HG02678 (cell line): ENCODE data around the gene EIF3C.
"Not testable (repeated sequence)": the region's sequence is repeated elsewhere in the genome, so short reads cannot be mapped to it uniquely, and the experiment has no call there.

Experiments
- ATAC-seq: cut with Tn5 transposase; IDR thresholded peaks from one replicate; pipeline ENCODE4 v1.9.1; 2021; ENCODE audit warnings: mild to moderate bottlenecking, moderate library complexity; ENCODE audit not compliant: unreplicated experiment

Gene EIF3C, protein sequence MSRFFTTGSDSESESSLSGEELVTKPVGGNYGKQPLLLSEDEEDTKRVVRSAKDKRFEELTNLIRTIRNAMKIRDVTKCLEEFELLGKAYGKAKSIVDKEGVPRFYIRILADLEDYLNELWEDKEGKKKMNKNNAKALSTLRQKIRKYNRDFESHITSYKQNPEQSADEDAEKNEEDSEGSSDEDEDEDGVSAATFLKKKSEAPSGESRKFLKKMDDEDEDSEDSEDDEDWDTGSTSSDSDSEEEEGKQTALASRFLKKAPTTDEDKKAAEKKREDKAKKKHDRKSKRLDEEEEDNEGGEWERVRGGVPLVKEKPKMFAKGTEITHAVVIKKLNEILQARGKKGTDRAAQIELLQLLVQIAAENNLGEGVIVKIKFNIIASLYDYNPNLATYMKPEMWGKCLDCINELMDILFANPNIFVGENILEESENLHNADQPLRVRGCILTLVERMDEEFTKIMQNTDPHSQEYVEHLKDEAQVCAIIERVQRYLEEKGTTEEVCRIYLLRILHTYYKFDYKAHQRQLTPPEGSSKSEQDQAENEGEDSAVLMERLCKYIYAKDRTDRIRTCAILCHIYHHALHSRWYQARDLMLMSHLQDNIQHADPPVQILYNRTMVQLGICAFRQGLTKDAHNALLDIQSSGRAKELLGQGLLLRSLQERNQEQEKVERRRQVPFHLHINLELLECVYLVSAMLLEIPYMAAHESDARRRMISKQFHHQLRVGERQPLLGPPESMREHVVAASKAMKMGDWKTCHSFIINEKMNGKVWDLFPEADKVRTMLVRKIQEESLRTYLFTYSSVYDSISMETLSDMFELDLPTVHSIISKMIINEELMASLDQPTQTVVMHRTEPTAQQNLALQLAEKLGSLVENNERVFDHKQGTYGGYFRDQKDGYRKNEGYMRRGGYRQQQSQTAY

DNA sequence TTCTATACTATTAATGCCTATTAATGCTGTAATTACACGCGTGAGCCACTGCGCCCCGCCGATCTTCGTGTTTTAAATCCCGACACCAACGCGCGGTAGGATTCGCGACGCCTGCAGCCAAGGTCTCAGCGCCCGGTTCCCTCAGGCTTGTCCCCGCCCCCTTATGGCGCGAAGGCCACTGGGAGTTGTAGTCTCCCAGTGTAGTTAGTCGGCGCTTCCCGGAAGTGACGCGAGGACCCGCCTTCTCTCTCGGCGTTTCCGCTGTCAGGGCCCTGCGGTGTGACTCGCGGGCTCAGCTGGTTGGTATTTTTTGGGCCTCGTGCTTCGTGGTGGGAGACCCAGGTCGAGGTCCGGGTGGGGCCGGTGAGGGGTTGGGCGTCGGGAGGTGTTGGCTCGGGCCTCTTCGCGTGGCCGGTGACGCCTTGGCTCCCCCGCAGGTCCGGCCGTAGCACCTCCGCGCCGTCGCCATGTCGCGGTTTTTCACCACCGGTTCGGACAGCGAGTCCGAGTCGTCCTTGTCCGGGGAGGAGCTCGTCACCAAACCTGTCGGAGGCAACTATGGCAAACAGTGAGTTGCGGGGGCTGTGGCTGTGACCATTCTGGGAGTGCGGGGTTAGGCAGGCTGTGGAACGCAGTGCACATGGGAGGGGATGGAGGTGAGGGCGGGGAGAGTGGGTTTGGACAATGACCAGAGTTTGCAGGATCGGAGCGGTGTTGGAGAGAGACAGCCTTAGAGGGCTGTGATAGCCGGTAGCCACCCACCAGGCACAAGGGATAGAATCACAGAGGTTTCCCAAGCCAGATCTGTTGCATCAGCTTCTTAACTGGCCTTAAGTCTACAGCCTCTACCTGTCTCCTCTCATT lies at the start of gene EIF3C:
Gene EIF3C, plus strand, starts transcription at position 245 of the 864 bp plus-strand sequence. Its CDS starts 223 bp downstream, at position 468.
- ATAC-seq = peak; percentile 100

DNA sequence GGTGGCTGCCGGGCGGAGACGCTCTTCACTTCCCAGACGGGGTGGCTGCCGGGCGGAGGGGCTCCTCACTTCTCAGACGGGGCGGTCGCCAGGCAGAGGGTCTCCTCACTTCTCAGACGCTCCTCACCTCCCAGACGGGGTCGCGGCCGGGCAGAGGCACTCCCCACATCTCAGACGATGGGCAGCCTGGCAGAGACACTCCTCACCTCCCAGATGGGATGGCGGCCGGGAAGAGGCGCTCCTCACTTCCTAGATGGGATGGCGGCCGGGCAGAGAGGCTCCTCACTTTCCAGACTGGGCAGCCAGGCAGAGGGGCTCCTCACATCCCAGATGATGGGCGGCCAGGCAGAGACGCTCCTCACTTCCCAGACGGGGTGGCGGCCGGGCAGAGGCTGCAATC lies 45.0 kb upstream of the EIF3C start:
- ATAC-seq = not testable (repeated sequence)

- ATAC-seq = not testable (repeated sequence)
Observed at GRCh38 chr16:28667480-28667879, 43.8 kb upstream of the EIF3C start.

DNA sequence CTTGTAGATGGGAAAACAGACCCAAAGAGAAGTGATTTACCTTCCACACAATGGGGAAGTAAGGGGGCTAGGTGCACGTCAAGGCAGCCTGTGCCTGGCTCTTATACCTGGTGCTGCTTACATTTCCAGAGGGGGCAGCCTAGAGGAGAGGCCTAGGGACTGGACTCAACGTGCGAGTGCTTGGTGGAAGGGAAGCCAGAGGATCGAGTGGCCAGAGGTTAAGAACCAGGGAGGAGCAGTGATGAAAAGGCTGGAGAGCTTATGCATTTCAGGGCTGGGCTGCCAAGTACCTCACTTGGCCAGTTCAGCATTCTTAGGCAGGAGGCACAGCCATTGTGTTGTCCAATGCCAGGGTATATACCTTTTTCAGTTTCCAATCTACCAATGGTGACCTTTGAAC lies 43.1 kb upstream of the EIF3C start:
- not testable (repeated sequence) for ATAC-seq

- peak; percentile 68 for ATAC-seq
Observed at GRCh38 chr16:28688327-28688952, 22.8 kb upstream of the EIF3C start.

DNA sequence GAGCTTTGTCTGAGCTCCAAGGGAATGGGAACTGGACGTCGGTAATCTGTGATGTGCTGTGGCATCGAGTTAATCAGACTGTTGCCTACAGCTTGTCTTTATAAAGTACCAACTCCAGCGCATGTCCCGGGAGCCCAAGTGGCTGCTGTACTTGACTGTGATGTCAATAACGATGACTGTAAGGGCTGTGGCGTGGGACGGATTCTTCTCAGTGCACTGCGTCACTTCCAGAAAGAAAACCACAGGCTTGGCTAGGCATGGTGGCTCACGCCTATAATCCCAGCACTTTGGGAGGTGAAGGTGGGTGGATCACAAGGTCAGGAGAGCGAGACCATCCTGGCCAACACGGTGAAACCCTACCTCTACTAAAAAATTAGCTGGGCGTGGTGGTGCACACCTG lies 21.8 kb upstream of the EIF3C start:
- not testable (repeated sequence) for ATAC-seq

DNA sequence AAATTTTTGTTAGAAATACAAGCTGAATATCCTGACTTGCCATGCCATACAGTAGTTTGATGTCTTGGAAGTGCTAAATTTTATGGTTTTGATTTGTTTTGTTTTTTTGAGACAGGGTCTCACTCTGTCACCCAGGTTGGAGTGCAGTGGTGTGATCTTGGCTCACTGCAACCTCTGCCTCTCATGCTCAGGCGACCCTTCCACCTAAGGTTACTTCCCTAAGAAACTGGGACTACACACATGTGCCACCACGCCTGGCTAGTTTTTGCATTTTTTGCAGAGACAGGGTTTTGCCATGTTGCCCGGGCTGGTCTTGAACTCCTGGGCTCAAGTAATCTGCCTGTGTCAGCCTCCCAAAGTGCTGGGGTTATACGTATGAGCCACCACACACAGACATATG lies 19.5 kb upstream of the EIF3C start:
- not testable (repeated sequence) for ATAC-seq

DNA sequence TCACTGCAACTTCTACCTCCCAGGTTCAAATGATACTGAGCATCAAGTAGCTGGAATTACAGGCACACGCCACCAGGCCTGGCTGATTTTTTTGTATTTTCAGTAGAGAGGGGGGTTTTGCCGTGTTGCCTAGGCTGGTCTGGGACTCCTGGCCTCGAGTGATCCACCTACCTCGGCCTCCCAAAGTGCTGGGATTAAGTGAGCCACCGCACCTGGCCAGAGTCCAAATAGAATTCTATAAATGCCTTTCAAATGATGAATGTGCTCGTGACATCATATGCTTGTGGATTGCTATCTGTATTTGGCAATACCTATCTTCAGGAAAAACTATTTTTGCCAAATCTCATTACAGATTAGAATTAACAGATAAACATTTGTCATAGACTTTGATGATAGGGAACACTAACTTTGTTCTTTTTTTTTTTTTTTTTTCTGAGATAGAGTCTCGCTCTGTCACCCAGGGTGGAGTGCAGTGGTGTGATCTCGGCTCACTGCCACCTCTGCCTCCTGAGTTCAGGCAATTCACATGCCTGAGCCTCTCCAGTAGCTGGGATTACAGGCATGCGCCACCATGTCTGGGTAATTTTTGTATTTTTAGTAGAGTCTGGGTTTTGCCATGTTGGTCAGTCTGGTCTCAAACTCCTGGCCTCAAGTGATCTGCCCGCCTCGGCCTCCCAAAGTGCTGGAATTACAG lies 17.9 kb upstream of the EIF3C start:
- not testable (repeated sequence) for ATAC-seq

DNA sequence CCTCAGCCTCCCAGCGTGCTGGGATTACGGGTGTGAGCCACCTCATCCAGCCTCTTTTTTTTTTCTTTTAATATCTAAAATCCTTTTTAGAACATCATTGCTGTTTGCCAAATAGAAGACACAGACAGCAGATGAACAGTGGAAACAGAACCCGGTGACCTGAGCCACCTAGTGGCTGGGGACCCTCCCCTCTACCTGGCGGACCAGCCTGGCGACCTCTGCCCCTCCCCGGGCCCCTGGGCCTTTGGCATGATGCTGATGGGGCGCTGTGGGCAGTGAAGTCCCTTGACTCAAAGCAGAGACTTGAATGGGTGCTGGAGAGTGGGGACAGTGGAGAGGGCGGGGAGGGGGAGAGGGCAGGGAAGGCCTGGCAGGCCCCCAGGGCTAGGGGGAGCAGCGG lies 11.5 kb upstream of the EIF3C start:
- not testable (repeated sequence) for ATAC-seq

GRCh38 chr16:28700349-28700748 lies 10.9 kb upstream of the EIF3C start:
- not testable (repeated sequence) for ATAC-seq

DNA sequence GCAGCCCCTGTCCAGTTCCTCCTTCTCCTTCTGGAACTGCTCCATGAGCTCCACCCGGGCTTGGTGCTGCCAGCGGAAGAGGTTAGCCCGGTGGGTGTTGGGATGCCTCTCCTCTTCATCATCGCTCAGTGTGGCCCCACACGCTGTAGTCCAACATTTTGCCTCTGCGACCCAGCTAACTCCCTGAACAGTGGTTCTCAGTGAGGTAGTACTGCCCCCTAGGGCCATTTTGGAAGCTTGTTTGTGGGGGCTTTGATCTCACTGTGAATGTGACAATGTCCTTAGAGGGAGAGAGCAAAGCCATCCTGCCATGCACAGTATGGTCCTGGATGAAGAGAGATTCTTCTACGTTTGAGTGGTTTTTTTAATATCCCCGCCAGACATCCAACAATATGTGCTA lies 9.9 kb upstream of the EIF3C start:
- ATAC-seq = not testable (repeated sequence)

- ATAC-seq = not testable (repeated sequence)
Observed at GRCh38 chr16:28704246-28704645, 7.0 kb upstream of the EIF3C start.

- not testable (repeated sequence) for ATAC-seq
Observed at GRCh38 chr16:28722852-28723650, 11.8 kb downstream of the EIF3C start.

- ATAC-seq = not testable (repeated sequence)
Observed at GRCh38 chr16:28731253-28731652, 20.0 kb downstream of the EIF3C start.

GRCh38 chr16:28732455-28733124 lies 21.3 kb downstream of the EIF3C start:
- ATAC-seq = not testable (repeated sequence)

- not testable (repeated sequence) for ATAC-seq
Observed at GRCh38 chr16:28739787-28740186, 28.5 kb downstream of the EIF3C start.

GRCh38 chr16:28740631-28741030 lies 29.4 kb downstream of the EIF3C start:
- ATAC-seq = not testable (repeated sequence)

- not testable (repeated sequence) for ATAC-seq
Observed at GRCh38 chr16:28741295-28741694, 30.0 kb downstream of the EIF3C start.
